ENCODE measurements around the gene EVC2.
"Not testable (repeated sequence)": the region's sequence is repeated elsewhere in the genome, so short reads cannot be mapped to it uniquely, and the experiment has no call there.

Gene EVC2

DNA sequence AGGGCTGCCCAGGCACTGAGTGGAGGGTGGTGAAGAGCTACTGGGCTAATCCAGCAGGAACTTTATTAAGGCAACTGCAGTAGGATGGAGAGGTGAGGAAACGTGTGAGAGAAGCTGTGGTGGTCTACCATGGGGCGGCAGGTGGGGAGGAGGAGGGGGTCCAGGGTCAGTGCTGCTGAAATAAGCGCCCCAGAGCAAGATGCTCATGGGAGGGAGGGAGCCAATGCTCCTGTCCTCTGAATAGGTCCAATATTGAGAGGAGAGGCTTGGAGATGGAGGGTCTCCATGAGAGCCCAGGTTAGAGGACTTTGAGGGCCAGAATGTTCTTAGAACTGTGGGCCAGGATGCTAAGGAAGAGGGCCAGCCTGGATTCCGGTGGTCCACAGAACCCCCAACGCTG is 37.9 kb upstream of the EVC2 start:
- no peak for DNase-seq

DNA sequence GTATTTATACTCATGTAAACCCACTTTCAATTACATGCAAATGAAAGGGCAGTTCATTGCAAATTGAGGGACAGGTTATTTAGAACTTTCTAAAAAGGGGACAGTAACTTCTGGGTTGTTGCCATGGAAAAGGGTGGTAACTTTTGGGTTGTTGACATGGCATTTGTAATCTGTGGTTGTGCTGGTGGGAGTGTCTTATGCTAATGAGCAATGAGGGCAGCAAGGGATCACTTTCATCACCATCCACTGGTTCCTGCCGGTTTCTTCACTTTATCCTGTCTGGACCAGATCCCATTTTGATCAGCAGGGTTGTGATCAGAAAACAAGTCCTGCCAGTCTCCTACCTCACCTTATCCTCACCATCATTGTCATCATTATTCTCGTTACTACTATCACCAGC is 34.6 kb upstream of the EVC2 start:
- DNase-seq: no peak

DNA sequence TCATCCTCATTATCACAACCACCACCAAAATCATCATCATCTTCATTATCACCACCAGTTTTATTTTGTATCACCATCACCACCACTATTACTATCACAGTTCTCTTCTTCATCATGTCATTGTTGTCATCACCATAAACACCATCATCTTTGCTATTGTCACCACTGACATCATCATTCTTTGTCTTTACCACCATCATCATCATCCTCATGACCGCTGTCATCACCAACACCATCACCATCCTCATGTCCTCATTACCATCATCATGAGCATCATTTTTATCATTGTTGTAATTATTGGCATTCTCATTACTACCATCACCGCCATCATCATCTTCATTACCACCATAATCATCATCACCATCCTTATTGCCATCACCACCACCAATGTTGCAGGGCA is 34.0 kb upstream of the EVC2 start:
- DNase-seq: no peak

DNA sequence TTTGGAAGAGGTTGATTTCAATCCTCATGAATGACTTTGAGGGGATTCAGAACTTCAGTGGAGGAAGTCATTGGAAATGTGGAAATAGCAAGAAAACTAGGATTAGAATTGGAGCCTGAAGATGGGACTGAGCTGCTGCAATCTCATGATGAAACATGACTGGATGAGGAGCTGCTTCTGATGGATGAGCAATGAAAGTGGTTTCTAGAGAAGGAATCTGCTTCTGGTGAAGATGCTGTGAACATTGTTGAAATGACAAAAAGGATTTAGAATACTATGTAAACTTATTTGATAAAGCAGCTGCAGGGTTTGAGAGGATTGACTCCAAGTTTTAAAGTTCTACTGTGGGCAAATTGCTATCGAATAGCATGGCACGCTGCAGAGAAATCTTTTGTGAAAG is 29.7 kb upstream of the EVC2 start:
- no peak for DNase-seq

DNA sequence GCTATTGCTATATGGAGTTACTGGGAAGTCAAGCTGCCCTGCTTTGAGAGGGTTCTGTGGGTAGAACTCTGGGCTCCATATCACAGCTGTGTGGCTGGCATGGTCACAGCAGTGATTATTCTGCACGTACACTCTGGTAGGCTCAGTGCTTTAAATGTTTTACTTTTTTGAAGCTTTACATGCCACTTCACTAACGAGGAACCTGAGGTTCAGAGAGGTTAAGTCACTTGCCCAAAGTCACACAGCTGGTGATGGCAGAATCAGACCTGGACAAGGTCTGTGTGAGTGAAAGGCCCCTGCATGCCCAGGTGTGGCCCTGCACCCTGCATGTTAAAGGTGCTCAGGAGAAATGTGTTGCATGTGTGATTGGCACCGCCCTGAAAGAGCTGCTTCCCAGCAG is 27.1 kb upstream of the EVC2 start:
- no peak for DNase-seq

DNA sequence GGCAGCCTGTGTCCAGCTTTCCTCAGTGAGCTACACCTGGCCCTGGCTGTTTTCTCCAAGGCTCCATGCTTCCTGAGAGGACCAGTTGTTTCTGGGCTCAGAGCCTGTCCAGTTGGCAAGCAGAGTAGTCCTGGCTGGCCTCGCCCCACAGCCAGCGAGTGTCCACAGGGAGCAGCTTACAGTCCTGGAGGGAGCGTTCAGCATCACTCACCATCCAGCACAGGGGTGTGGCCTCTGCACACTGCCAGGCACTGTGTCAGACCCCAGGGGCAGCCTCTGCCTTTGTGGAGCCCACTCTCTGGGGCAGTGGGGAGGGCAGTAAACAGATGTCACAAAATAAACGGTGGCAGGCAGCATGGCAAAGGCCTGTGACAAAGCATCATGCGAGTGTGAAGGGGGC is 26.5 kb upstream of the EVC2 start:
- DNase-seq: no peak

DNA sequence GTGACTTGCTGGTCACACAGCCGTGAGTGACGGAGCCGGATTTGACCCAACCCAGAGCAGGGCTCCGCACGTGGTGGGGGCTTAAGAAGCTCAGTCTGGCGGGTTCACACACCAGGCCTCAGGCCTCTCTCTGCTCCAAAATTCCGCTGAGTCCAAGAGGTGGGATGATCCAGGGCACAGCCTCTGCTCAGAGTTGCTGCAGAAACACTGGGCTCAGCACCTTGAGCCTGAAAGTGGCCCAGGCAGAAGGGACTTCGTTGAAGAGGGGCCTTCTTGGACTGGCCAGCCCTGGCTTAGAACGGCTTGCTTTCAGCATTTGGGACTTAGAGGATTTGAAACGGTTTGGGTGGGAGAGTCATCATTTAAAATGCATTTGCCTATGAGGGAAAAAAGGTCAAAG is 23.8 kb upstream of the EVC2 start:
- no peak for DNase-seq

DNA sequence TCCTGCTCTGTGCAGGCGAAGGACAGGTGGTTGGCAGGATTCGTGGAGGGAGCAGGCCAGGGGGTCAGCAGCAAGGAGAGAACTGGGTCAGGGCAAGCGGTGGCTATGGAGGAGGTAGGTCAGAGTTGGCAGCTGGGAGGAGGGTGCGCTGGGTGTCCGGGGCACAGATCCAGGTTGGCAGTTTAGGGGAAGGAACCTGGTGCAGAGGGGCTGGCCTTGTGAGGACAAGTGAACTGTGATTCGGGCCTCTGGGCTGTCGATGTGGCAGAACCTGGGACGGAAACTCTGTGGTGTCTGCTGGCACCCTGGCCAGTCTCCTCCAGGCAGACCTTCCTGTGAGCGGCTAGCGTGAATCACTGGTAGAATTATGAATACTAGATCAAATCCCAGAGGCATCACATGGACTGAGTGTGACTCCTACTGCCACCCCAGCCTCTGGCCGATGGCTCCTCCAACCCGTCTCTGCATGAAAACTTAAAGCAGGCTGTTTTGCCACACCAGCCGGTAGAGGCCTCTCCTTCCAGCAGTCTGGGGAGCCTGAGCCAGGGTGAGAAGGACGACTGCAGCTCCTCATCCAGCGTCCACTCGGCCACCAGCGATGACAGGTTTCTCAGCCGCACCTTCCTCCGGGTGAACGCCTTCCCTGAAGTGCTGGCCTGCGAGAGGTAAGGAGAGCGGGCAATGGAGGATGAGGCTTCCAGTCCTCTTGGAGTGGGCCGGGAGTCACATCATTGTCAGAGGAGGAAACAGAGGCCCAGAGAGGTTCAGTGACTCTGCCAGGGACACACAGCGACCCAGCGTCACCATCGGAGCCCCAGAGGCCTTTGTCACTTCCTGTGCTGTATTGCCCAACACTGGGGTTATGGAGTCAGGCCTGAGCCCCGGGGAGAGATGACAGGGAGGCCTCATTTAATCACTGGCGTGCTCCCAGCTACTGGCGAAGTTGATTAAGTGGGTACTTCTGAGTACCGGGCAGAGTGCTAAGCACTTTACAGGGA is 22.9 kb upstream of the EVC2 start:
- DNase-seq: no peak

DNA sequence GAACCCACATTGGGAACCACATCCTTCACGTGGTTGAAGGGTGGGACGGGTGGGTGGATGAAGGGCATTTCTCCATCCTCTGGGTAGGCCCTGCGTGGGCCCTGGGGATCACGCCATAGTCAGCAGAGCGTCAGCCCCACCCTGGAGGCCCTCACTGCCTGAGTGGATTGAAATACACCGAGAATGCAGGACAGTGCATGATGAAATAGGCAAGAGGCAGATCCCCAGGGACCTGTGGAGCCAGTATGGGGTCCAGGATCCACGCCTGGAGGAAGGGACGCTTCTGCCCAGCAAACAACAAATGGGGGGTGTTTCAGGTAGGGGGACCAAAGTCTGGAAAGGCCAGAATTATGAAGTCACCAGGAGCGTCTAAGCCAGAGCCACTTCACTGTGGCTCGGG is 22.1 kb upstream of the EVC2 start:
- no peak for DNase-seq

DNA sequence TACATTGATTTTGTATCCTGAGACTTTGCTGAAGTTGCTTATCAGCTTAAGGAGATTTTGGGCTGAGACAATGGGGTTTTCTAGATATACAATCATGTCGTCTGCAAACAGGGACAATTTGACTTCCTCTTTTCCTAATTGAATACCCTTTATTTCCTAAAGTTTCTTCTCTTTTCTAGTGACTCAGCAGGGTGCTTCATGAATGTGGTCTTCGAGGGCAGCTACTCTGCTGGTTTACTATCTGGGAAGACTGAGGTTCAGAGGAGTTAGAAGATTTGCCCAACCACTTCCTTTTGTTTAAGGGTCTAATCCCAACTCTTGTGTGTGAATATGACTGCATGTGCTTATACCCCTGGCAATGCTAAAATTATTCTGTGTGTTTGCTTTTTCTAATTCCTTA is 20.1 kb upstream of the EVC2 start:
- DNase-seq: not testable (repeated sequence)

DNA sequence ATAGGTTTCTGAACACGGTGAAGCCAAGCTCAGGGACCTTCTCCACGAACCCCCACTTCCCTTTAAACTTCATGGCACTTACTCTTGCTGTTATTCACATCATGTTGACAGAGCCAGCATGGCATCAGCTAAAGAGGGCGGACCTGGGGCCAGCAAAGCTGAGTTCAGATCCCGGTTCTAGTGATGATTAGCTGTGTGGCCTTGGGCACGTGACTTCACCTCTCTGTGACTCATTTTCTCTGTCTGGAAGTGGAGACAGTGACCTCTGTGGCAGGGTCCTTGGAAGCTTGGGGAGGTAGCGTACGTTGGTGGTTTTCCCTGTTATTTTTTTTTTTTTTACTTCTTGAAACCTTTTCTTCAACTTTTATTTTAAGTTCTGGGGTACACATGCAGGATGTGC is 16.0 kb upstream of the EVC2 start:
- DNase-seq: no peak

DNA sequence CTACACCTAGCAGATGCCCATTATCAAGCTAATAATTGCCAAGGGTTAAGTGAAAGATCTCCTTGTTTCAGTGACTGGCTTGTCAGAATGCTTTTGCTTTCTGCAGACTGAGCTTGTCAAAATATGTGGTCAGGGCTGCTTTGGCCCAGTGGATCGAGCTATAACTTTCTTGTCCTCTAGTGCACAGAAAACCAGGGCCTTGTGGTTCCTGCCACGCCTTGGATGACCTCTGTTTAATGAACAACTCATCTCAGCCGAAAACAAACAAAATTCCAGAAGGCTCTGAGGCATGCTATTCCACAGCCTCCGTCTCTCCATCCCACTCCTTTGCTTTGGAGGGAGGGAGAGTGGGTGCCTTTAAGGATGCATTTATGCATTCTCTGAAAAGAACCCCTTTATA is 14.0 kb upstream of the EVC2 start:
- no peak for DNase-seq

DNA sequence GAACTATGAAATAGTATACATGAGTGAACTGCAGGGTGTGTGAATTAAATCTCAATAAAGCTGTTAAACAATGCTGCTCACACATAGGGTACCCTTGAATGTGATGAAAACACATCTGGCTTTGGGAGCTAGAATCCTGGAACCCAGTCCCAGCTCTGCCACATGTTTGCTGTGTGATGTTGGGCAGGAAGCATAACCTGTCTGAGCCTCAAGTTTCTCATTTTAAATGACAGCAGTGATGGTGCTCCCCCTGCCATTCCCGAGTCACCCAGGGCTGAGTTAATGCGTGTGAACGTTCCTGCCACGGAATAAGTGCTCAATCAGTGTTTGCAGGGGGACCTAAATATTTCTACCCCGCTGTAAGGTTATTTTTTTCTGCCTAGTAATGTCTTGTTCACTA is 13.6 kb upstream of the EVC2 start:
- no peak for DNase-seq

DNA sequence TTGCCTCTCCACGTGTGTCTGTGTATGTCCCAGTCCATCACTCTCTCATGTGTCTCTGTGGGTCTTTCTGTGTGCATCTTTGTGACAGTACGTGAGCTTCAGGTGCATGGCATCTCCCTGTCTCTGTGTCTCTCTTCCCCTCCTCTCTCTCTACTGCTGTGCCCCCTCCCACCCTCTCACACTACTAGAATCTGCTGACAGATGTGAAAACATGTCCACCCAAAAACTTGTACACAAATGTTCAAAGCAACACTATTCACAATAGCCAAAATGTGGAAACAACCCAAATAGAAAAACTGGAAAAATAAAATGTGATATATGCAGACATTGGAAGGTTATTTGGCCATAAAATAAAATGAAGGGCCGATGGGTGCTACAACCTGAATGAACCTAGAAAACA is 12.6 kb upstream of the EVC2 start:
- DNase-seq: no peak

DNA sequence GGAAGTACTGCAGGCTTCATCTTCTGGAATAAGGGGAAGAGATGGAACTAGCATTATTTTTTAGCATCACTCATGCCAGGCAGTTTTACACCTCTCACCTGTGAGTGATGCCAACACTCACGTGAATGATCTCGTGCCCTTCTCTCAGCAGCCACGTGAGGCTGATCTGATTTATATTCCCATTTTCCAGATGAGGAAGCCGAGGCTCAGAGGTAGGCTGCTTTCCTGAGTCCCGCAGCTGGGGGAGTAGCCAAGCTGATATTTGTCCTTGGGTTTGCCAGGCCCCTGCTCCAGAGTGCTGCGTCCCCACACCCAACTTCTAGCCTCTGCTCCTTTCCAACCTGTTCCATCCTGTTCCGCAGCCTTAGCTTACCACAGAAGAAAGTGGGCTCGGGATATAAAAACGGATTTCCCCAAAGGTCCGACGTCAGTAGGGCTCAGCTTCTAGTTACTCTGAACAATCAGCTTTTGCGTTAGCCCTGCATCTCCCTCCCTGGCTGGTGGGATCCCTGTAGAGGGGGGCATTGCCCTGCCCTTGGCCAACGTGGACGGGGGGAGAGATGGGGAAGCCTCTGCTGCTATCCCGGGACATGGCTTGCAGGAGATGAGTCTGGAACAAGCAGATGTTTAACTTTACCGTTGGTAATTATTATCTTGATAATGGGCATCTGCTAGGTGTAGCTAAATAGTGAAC is 11.9 kb upstream of the EVC2 start:
- no peak for DNase-seq

DNA sequence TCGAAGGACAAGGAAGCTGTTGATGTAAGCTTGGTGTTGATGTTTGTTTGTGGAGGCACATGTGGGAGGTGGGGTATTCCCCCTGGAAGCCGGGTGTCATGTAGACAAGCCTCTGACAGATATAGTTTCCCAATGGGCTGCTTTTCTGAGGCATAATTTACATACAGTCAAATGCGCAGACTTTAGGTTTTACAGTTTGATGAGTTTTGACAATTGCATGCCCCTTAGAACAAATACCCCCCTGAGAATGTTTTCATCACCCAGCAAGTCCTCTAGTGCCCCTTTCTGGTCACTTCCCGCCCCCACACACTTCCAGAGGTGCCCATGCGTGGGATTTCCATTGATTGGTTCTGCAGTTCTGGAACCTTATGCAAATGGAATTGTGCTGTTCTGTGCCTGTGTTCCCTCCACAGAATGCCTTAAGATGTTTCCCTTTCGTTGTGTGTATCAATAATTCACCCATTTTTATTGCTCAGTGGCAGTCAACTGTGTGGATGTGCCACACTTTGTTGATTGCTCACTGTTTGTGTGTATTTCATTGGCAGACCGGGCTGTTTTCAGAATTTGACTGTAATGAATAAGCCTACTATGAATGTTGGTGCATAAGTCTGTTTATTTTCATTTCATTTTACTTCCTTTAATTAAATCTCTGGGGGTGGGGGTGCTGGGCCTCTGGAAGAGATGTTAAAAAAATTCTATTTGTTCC is 11.1 kb upstream of the EVC2 start:
- DNase-seq: no peak

DNA sequence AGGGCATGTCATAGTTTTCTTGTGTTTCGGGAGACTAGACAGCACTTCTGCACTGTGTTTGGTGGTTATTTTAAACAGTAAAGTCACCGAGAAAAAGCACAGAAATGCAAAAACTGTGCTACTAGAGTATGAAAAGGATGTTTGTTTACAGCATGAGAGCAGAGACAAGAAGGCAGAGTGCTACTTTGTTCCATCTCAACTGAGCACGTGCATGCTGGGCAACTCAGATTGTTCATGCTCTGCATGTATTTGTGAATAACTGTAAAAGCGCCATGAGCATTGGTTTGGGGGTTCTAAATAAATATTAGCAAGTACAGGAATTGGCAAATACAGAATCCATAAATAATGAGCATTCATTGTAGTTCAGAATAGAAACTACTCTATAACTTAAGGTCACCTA is 10.1 kb upstream of the EVC2 start:
- no peak for DNase-seq

DNA sequence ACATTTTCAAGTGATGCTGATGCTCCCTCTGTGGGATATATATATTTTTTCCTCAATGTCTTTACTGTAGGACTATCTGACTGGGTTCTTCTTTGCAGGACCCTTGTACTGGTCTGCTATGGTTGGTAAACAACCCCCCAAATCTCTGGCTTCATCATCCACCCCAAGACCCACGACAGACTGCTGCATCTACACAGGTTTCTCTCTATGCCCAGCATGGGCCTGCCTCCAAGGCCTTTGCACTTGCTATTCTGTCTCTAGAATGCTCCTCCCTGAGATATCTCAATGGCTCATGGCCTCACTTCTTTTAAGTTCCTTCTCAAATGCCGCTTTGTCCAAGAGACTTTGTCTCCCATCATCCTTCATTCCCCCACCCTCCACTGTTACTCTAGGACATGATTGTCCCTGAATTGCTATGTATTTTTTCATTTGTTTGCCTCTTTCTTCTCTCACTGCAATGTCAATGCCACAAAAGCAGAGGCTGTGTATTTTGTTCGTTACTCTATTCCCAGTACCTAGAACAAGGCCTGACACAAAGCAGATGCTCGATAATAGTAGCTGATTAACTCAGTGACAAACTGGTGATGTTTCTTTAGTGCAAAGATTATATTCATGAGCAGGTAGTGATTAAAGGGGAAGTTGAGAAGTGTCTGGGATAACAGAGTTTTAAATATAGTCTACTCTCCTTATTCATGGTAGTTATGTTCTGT is 9.2 kb upstream of the EVC2 start:
- no peak for DNase-seq

DNA sequence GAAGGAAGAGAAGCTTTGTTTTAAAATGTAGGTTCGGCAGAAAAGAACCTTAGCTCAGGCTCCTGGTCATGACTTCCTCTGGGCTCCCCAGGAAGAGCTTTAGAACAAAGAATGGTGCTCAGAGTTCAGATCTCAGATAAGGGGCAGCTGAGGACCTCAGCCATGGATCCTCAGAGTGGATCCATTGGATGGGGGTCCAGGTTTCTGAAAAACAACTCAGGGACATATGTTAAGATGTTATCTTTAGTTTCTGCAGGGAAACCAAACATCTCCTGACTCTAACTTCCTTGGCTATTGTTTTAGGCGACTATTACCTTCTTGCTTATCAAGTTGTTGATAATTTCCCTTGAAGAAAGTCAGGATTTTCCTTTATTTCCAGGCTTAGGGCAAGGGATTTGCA is 8.0 kb upstream of the EVC2 start:
- DNase-seq: no peak

DNA sequence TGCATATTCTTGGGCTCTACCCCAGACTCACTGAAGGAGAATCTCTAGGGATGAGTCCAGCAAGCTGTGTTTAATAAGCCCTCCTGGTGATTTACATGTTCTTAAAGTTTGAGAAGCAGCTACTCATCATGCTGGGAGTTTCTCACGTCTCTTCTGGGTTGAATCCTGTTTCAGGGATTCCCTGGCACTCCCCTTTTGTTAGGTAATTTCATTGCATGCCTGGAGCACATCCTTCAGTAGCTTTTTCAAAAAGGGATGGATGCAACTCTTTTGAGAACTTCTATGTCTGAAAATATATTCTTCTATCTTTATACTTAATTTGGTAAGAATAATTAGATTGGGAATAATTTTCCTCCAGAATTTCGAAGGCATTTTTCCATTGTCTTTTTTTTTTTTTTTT is 7.0 kb upstream of the EVC2 start:
- no peak for DNase-seq

DNA sequence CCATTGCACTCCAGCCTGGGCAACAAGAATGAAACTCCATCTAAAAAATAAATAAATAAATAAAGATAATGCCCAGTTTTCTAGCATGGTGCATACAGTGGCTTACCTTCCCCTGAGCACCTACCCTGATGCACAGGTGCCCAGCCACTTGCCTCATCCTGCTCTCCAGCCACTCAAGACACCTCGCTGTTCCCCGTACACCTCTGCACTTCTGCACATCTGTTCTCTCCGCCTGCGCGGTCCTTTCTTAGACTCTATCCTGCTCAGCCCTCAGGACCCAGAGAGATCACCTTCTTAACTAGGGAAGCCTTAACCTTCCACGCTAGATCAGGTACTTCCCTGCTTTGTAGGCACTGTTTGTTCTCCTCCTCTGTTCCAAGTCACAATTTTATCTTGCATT is 5.5 kb upstream of the EVC2 start:
- no peak for DNase-seq

DNA sequence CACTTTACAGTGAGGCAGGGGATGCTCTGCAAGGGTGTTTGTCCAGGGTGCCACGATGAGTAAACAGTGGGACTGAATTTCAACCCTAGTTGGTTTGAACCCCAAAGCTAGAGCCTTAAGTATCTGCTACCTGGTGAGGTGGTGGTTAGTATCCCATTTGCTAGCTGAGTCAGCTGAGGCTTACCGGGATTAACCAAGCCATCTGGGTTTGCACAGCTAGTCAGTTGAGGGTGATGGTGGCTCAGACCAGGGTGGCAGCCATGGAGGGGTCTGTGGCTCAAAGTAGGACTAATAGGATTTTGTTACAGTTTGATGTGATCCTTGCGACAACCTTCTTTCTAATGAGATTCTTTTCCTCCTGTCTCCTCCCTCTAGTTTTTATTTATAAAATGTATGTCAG is 4.6 kb upstream of the EVC2 start:
- DNase-seq: no peak

DNA sequence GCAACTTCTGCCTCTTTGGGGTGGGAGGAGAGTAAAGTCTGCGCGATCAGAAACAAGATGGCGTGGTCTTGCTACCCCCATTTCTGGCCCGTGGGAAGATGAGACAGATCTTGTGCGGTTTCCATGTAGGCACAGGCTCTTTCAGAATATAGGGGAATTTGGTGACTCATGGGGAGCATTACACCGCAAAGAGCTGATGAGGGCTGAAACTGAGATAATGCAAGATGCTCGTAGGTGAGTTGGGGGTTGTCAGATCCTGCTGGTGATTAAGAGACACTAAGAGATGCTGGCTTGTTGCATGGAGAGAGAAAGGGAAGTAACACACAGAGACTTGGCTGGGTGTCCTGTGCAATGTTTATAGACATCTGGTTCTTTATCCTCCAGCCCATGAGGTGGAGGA is 4.2 kb upstream of the EVC2 start:
- no peak for DNase-seq
